Thyroid gland (tissue), 4 donors: ENCODE data around the gene TJAP1. TPM values are rescaled to one million over a fixed set of nuclear protein-coding genes. Genes with fewer than 3 reads are reported as not detected.
"Not testable (repeated sequence)": the region's sequence is repeated elsewhere in the genome, so short reads cannot be mapped to it uniquely, and the experiment has no call there.

Experiments
- DNase-seq, 2 donors: peaks; one replicate each; pipeline ENCODE4 v3.0.0-alpha.2; 2019
- H3K27ac ChIP-seq, 3 donors: fragments of 200-600 bp; sonication (generic); 1 replicate in 2 of 3; 2 replicates in 1 of 3; pipeline ENCODE4 v1.5.1; 2016 to 2019; ENCODE audit warnings: mild to moderate bottlenecking in 1 of 3, moderate library complexity in 1 of 3
- H3K27me3 ChIP-seq: fragments of 200-600 bp; sonication (generic); one replicate; pipeline ENCODE4 v1.5.1; 2019
- H3K36me3 ChIP-seq, 2 donors: fragments of 200-600 bp; sonication (generic); one replicate each; pipeline ENCODE4 v1.5.1; 2016 to 2019
- H3K4me1 ChIP-seq, 2 donors: fragments of 200-600 bp; sonication (generic); one replicate each; pipeline ENCODE4 v1.5.1; 2017 to 2019
- H3K4me3 ChIP-seq, 3 donors: fragments of 200-600 bp; sonication (generic); replicated peaks in 1 of 3; 1 replicate in 2 of 3; 2 replicates in 1 of 3; pipeline ENCODE4 v1.5.1; 2016; ENCODE audit warnings: mild to moderate bottlenecking in 1 of 3
- H3K9me3 ChIP-seq: fragments of 200-600 bp; sonication (generic); one replicate; pipeline ENCODE4 v1.5.1; 2017
- POLR2A ChIP-seq, 2 donors: fragments of 450-650 bp; IDR thresholded peaks; one replicate each; pipeline ENCODE4 v1.6.1; 2017; ENCODE audit warnings: antibody characterized with exemption in 2 of 2, mild to moderate bottlenecking in 2 of 2, moderate library complexity in 1 of 2
- WGBS, 2 donors: methylation state at CpG; one replicate each; pipeline ENCODE4 v1.1.5; 2017; 5-methylcytosine and 5-hydroxymethylcytosine counted together
- intact Hi-C: fragments of 100-400 bp; cut with DNase I; formaldehyde crosslinking; loops from one replicate; pipeline ENCODE4 v1.15.1; 2023
- total RNA-seq, 4 donors: library from RNA; depleted of rRNA; stranded (reverse); fragments of >200 nt; gene quantifications; one replicate each; pipeline ENCODE4 v1.2.3, GENCODE V29; 2016
- TF ChIP-seq, protein P1 (sequence below), 6 experiments: fragments of 200-600 bp in 3 of 6; fragments of 450-650 bp in 3 of 6; sonication (generic) in 3 of 6; IDR thresholded peaks; one replicate each; pipeline ENCODE4 v1.5.1; 2016 to 2019; ENCODE audit warnings: antibody characterized with exemption in 6 of 6, mild to moderate bottlenecking in 2 of 6, inconsistent platforms in 1 of 6, moderate library complexity in 1 of 6

TJAP1 gene
- total RNA-seq, 4 donors from 2014 or later, result 23.2 to 42.4 (median 34.4) TPM

DNA sequence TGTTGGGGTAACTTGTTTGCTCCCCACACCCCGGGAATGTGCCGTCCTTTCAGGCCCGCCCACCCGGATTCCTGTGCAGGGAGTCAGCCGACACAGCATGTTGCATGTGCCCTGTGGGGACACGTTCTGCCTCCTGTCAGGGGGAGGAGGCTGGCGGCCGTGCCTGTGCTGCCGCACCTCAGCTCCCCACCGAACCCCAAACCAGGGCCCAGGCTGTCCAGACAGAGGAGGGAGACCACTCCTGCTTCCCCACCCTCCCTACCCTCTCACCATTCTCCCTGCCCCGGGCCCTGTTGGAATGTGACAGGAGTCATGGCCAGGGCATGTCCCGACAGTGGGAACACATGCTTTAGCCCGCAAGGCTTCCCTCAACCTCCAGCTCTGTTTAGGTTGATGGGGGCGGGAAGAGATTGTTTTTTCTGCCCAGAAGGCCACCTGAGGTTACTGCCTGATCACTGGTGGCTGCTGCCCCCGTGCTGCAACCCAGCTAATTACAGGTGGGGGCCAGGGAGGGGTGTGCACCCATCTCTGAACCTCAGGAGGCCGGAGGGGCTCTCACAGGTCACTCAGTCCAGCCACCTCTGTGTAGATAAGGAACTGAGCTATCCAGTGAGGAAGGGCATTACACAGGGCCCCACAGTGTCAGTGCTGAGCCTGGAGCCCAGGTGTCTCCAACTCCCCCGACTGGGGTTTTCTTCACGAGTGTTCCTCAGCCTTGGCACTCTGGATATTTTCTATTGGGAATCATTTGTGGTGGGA, 19.2 kb downstream of the TJAP1 start:
- peaks cover 9 to 17% of the 10 kb centered on the region in 2 donors for H3K4me1 ChIP-seq
- no peaks in the 10 kb centered on the region for H3K27me3 ChIP-seq
- DNase-seq, result no peak
- H3K27ac ChIP-seq, result no peak overlapping the region
- 60 to 79% methylated on average over 11 to 13 of the region's 18 CpGs for WGBS, 2 donors
- intact Hi-C loops, result no loop called here
- H3K36me3 ChIP-seq, result peaks cover 26 to 31% of the 10 kb centered on the region in 2 donors
- no peak overlapping the region for H3K4me3 ChIP-seq
- no peak for TF ChIP-seq POLR2A (IDR thresholded peaks at IDR 0.05)
- TF ChIP-seq, protein P1, sequence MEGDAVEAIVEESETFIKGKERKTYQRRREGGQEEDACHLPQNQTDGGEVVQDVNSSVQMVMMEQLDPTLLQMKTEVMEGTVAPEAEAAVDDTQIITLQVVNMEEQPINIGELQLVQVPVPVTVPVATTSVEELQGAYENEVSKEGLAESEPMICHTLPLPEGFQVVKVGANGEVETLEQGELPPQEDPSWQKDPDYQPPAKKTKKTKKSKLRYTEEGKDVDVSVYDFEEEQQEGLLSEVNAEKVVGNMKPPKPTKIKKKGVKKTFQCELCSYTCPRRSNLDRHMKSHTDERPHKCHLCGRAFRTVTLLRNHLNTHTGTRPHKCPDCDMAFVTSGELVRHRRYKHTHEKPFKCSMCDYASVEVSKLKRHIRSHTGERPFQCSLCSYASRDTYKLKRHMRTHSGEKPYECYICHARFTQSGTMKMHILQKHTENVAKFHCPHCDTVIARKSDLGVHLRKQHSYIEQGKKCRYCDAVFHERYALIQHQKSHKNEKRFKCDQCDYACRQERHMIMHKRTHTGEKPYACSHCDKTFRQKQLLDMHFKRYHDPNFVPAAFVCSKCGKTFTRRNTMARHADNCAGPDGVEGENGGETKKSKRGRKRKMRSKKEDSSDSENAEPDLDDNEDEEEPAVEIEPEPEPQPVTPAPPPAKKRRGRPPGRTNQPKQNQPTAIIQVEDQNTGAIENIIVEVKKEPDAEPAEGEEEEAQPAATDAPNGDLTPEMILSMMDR (IDR thresholded peaks at IDR 0.05), result peak in 2 of 6 experiments; percentile 16 to 30
- no peaks in the 10 kb centered on the region for H3K9me3 ChIP-seq

DNA sequence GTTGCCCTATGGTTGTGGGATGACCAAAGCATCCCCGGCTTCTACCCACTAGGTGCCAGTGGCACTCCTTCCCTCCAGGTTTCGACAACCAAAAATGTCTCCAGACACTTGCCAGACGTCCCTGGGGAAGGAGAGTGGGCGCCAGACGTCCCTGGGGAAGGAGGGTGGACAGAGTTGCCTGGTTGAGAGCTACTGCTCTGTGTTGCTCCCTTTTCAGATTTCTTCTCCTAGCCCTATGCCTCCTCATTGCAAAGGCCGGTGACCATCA, 19.7 kb downstream of the TJAP1 start:
- TF ChIP-seq, protein P1 (IDR thresholded peaks at IDR 0.05), result no peak
- no peak for TF ChIP-seq POLR2A (IDR thresholded peaks at IDR 0.05)
- peaks cover 26 to 32% of the 10 kb centered on the region in 2 donors for H3K36me3 ChIP-seq
- H3K4me3 ChIP-seq, result no peak overlapping the region
- DNase-seq, result no peak
- intact Hi-C loops, result no loop called here
- WGBS, 2 donors, result 87 to 93% methylated on average over 6 of the region's 6 CpGs
- peak overlapping the region in 1 of 3 donors; percentile 17 for H3K27ac ChIP-seq
- H3K27me3 ChIP-seq, result no peaks in the 10 kb centered on the region
- H3K4me1 ChIP-seq, result peaks cover 5 to 12% of the 10 kb centered on the region in 2 donors
- no peaks in the 10 kb centered on the region for H3K9me3 ChIP-seq

DNA sequence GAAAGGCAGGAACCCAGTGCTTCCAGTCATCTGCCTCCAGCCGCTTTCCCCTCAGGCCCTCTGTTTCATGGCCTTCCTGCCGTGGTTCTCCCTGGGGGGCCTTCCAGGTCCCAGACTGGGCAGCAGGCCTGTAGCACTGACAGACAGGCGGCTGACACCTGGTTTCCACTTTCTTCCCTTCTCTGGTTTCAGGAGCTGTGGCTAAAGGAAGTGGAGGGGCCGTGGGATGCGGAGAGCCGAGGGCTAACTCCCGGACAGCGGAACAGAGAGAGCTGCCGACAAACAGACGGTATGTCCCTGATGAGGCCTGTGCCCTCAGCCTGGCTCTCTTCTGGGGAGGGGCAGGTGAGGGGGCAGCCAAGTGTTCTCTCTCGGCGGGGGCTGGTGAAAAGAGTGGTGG, 20.3 kb downstream of the TJAP1 start:
- peaks cover 33 to 38% of the 10 kb centered on the region in 2 donors for H3K36me3 ChIP-seq
- TF ChIP-seq, protein P1 (IDR thresholded peaks at IDR 0.05), result no peak
- TF ChIP-seq POLR2A (IDR thresholded peaks at IDR 0.05), result no peak
- intact Hi-C loops, result no loop called here
- peak in 1 of 2 donors; percentile 25 for DNase-seq
- WGBS, 2 donors, result 82 to 91% methylated on average over 11 to 12 of the region's 12 CpGs
- peaks cover 0 to 5% of the 10 kb centered on the region in 2 donors for H3K4me1 ChIP-seq
- H3K4me3 ChIP-seq, result no peak overlapping the region
- no peak overlapping the region for H3K27ac ChIP-seq
- H3K27me3 ChIP-seq, result no peaks in the 10 kb centered on the region
- no peaks in the 10 kb centered on the region for H3K9me3 ChIP-seq

DNA sequence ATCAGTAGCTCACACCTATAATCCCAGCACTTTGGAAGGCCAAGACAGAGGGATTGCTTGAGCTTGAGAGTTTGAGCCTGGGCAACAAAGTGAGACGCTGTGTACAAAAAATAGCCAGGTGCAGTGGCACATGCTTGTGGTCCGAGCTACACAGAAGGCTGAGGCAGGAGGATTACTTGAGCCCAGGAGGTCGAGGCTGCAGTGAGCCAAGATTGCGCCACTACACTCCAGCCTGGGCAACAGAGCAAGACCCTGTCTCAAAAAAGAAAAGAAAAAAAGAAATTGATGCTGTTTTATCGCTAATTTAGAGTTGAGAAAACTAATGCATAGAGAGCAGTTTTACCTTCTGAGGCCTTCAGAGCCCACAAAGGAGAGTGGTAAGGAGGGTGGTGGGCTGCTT, 20.9 kb downstream of the TJAP1 start:
- H3K27me3 ChIP-seq, intact Hi-C loops, H3K4me3 ChIP-seq, H3K4me1 ChIP-seq, H3K9me3 ChIP-seq, DNase-seq, H3K27ac ChIP-seq: not testable (repeated sequence)
- 87 to 95% methylated on average over 5 of the region's 5 CpGs for WGBS, 2 donors
- H3K36me3 ChIP-seq, result peaks cover 39 to 44% of the 10 kb centered on the region in 2 donors

DNA sequence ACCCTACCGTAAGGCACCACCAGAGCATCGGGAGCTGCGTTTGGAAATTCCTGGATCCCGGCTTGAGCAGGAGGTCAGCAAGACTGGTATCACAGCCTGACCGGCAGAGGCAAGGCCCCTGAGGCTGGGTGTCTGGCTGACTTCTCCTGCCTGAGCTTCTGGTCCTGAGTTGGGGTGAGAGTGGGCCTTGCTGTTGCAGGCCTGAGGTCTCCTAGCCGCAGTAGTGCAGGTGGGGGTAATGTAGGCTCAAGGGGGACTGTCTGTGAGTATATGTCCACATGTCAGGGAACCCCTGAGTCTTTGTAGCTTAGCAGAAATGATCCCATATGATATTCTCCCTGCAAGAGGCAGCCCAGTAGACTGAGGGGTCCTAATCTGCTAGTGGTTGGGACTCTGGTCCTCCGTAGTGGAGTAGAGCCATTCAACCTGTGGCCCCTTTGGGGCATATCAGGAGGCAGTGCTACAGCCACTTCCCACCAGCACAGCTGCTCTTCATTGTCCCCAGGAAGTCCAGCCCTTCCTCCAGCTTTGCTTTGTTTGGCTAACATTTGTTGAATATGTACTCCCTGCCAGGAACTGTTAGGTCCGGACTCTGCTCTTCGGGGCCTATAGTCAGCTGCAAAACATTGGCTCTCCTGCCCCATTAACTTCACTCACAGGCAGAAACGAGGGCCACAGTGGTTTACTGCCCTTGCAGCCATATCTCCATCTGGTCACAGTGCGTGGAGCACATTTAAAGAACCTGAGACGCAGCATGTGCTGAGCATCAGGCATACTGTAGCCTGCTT, 21.9 kb downstream of the TJAP1 start:
- H3K4me3 ChIP-seq, result no peak overlapping the region
- intact Hi-C loops, result no loop called here
- WGBS, 2 donors, result 79 to 85% methylated on average over 10 of the region's 12 CpGs
- no peaks in the 10 kb centered on the region for H3K27me3 ChIP-seq
- TF ChIP-seq, protein P1 (IDR thresholded peaks at IDR 0.05), result no peak
- no peak for TF ChIP-seq POLR2A (IDR thresholded peaks at IDR 0.05)
- DNase-seq, result no peak
- no peak overlapping the region for H3K27ac ChIP-seq
- H3K4me1 ChIP-seq, result peaks cover 0 to 4% of the 10 kb centered on the region in 2 donors
- H3K9me3 ChIP-seq, result no peaks in the 10 kb centered on the region
- peaks cover 48 to 51% of the 10 kb centered on the region in 2 donors for H3K36me3 ChIP-seq
